HepG2 (cell line): ENCODE results near the gene REEP3. TPM values are rescaled to one million over a fixed set of nuclear protein-coding genes. Genes with fewer than 3 reads are reported as not detected.

Experiments used
- ATAC-seq: fragments of 200-7000 bp; cut with Tn5 transposase; 3 replicates; pipeline ENCODE4 v1.9.1; 2020; ENCODE audit warnings: mild to moderate bottlenecking, moderate library complexity
- BruUV-seq: library from RNA; stranded (reverse); fragments of 400-500 nt; replicated peaks from 2 replicates; lab custom pipeline; 2021; lab: Mats Ljungman, UMichigan
- CTCF ChIA-PET: fragments of 300-600 bp; formaldehyde crosslinking; extraction: SDS; loops from one replicate; lab custom pipeline; 2021; ENCODE audit warnings: low total read pairs, inconsistent platforms, low intra/inter-chr PET ratio; lab: Yijun Ruan, JAX
- POLR2A ChIA-PET: fragments of 350-600 bp; sonication (Branson Sonifier 250); formaldehyde crosslinking; loops from one replicate; lab custom pipeline; 2020; ENCODE audit warnings: antibody characterized with exemption, inconsistent platforms; lab: Yijun Ruan, JAX
- DNase-seq: peaks from one replicate; pipeline ENCODE4 v3.0.0-alpha.2; 2015; ENCODE audit warnings: low spot score
- FAIRE-seq: peaks from 3 replicates; lab custom pipeline; 2011; peaks lifted over from hg19 to GRCh38; lab: Jason Lieb, UNC
- H2AFZ ChIP-seq: one replicate; pipeline ENCODE4 v1.6.1; 2011; ENCODE audit warnings: low read length, inconsistent platforms
- H3K27ac ChIP-seq: fragments of 300-600 bp; 3 replicates; pipeline ENCODE4 v1.8.0; 2011; ENCODE audit warnings: mixed run types, mild to moderate bottlenecking, mixed read lengths, low read length, inconsistent platforms; ENCODE audit not compliant: insufficient read depth; ENCODE audit errors: extremely low read length
- H3K27me3 ChIP-seq, 2 experiments: fragments of 200-600 bp in 1 of 2; 2 replicates in 1 of 2; 3 replicates in 1 of 2; pipeline versions ENCODE4 v1.6.0 to v1.8.0; 2011; ENCODE audit warnings: low read length in 2 of 2, mild to moderate bottlenecking in 2 of 2, moderate library complexity in 2 of 2, inconsistent platforms in 1 of 2; ENCODE audit not compliant: insufficient read depth in 2 of 2, control insufficient read depth in 1 of 2
- H3K36me3 ChIP-seq, 2 experiments: fragments of 200-600 bp in 1 of 2; replicated peaks in 1 of 2; 2 replicates in 1 of 2; 3 replicates in 1 of 2; pipeline versions ENCODE4 v1.5.1 to v1.8.0; 2011; ENCODE audit warnings: low read length in 2 of 2, inconsistent platforms in 1 of 2; ENCODE audit not compliant: insufficient read depth in 2 of 2, control insufficient read depth in 1 of 2
- H3K4me1 ChIP-seq: 2 replicates; pipeline ENCODE4 v1.5.1; 2012; ENCODE audit warnings: low read length, inconsistent platforms; ENCODE audit not compliant: insufficient read depth
- H3K4me2 ChIP-seq: 2 replicates; pipeline ENCODE4 v1.6.0; 2011; ENCODE audit warnings: low read depth, low read length, inconsistent platforms
- H3K4me3 ChIP-seq, 3 experiments: fragments of 200-600 bp in 1 of 3; sonication (generic), shearing (Covaris generic) in 1 of 3; replicated peaks in 1 of 3; 2 replicates each; pipeline ENCODE4 v1.5.1; 2011 to 2016; ENCODE audit warnings: low read length in 3 of 3, inconsistent platforms in 2 of 3, low read depth in 2 of 3, mild to moderate bottlenecking in 2 of 3, control low read depth in 1 of 3, mixed read lengths in 1 of 3; ENCODE audit not compliant: insufficient read depth in 1 of 3
- H3K79me2 ChIP-seq: one replicate; pipeline ENCODE4 v1.6.1; 2011; ENCODE audit warnings: low read length, inconsistent platforms; ENCODE audit not compliant: insufficient read depth
- H3K9ac ChIP-seq: 2 replicates; pipeline ENCODE4 v1.6.0; 2011; ENCODE audit warnings: mild to moderate bottlenecking, low read depth, low read length, inconsistent platforms; ENCODE audit not compliant: insufficient read depth
- H3K9me3 ChIP-seq: 2 replicates; pipeline ENCODE4 v1.5.1; 2012; ENCODE audit warnings: mild to moderate bottlenecking, low read length
- H4K20me1 ChIP-seq: 2 replicates; pipeline ENCODE4 v1.6.0; 2011; ENCODE audit warnings: inconsistent platforms, mild to moderate bottlenecking, low read length, moderate library complexity; ENCODE audit not compliant: insufficient read depth
- NFATC3 ChIP-seq: sonication (generic); formaldehyde crosslinking; IDR thresholded peaks from 2 replicates; pipeline ENCODE4 v1.5.1; 2020; ENCODE audit warnings: mild to moderate bottlenecking, missing genetic modification reagents
- RBAK ChIP-seq: sonication (generic); formaldehyde crosslinking; IDR thresholded peaks from 2 replicates; pipeline ENCODE4 v1.5.1; 2020; ENCODE audit warnings: mild to moderate bottlenecking, missing genetic modification reagents
- STAT5B ChIP-seq: sonication (generic); formaldehyde crosslinking; IDR thresholded peaks from 2 replicates; pipeline ENCODE4 v1.4.0; 2020; ENCODE audit warnings: missing genetic modification reagents
- ZFP91 ChIP-seq: sonication (generic); formaldehyde crosslinking; IDR thresholded peaks from 2 replicates; pipeline ENCODE4 v1.9.0; 2022; ENCODE audit warnings: missing genetic modification reagents, mild to moderate bottlenecking, borderline replicate concordance
- ZNF839 ChIP-seq: sonication (generic); formaldehyde crosslinking; IDR thresholded peaks from 2 replicates; pipeline ENCODE4 v1.4.0; 2020; ENCODE audit warnings: missing genetic modification reagents, mild to moderate bottlenecking, borderline replicate concordance
- WGBS: methylation state at CpG from one replicate; pipeline ENCODE4 v1.1.6; 2017; ENCODE audit warnings: low lambda C conversion rate; 5-methylcytosine and 5-hydroxymethylcytosine counted together
- in situ Hi-C: cut with HindIII; loops from 2 replicates; pipeline ENCODE4 v1.10.0; 2017; ENCODE audit warnings: low pct_unique_long_range_greater_than_20kb; ENCODE audit not compliant: extremely low pct_ligation_motif_present
- intact Hi-C: fragments of 100-400 bp; cut with micrococcal nuclease; formaldehyde crosslinking; loops from one replicate; pipeline ENCODE4 v1.10.0; 2022; ENCODE audit not compliant: unreplicated experiment
- polyA plus RNA-seq, 8 experiments: library from polyadenylated mRNA; depleted of rRNA in 3 of 8; stranded (reverse) in 7 of 8; unstranded in 1 of 8; fragments of >200 nt; fragmentation: Illumina TruSeq in 4 of 8; extraction: Trizol in 4 of 8; gene quantifications; 2 replicates each; pipeline versions ENCODE4 v1.2.1 to v1.2.3, GENCODE V29; 2011 to 2016; ENCODE audit warnings: low read depth in 4 of 8, missing spikeins in 1 of 8, mixed read lengths in 1 of 8; ENCODE audit not compliant: insufficient read depth in 1 of 8
- total RNA-seq, 5 experiments: library from RNA; depleted of rRNA; stranded (reverse); fragments of >200 nt; fragmentation: Illumina TruSeq; extraction: Trizol; gene quantifications; 2 replicates each; pipeline ENCODE4 v1.2.3, GENCODE V29; 2016; ENCODE audit warnings: low read depth in 1 of 5
- TF ChIP-seq, protein P1 (sequence below): sonication (generic); formaldehyde crosslinking; IDR thresholded peaks from 2 replicates; pipeline ENCODE4 v1.4.0; 2020; ENCODE audit warnings: missing genetic modification reagents
- TF ChIP-seq, protein P2 (sequence below): sonication (generic); formaldehyde crosslinking; IDR thresholded peaks from 2 replicates; pipeline ENCODE4 v1.9.0; 2021; ENCODE audit warnings: mild to moderate bottlenecking, missing genetic modification reagents
- TF ChIP-seq, protein P3 (sequence below): sonication (generic); formaldehyde crosslinking; conservative IDR thresholded peaks from 2 replicates; pipeline ENCODE4 v1.4.0; 2020; ENCODE audit warnings: mild to moderate bottlenecking, missing genetic modification reagents, moderate library complexity

Gene REEP3
- total and polyA plus RNA-seq, 2 of the 13 experiments (the other 11 are each of a cell fraction or from before 2014, with no cell fraction given), result 7.1 to 31.4 TPM

- H3K79me2 ChIP-seq, result peaks cover 88% of the 10 kb centered on the region
- in situ Hi-C loops, result no loop called here
- peaks cover 15% of the 10 kb centered on the region for H4K20me1 ChIP-seq
- no peak for FAIRE-seq
- WGBS, result 86% methylated on average over 3 of the region's 3 CpGs
- no peak overlapping the region for H3K4me3 ChIP-seq
- peaks cover 39% of the 10 kb centered on the region for H3K4me1 ChIP-seq
- no peak; the same call in 2 of the 3 replicates for ATAC-seq
- peak overlapping the region; percentile 0 for H3K27ac ChIP-seq
- BruUV-seq, result no TSS peak
- H3K4me2 ChIP-seq, result no peak overlapping the region
- no peak for DNase-seq
- intact Hi-C loops, result no loop called here
- no peaks in the 10 kb centered on the region for H3K36me3 ChIP-seq
- H2AFZ ChIP-seq, result no peak overlapping the region
- CTCF ChIA-PET, result no interaction called here
- H3K9ac ChIP-seq, result no peak overlapping the region
- H3K27me3 ChIP-seq, result no peaks in the 10 kb centered on the region
- H3K9me3 ChIP-seq, result no peaks in the 10 kb centered on the region
- POLR2A ChIA-PET, result no interaction called here
- TF ChIP-seq, protein P1, sequence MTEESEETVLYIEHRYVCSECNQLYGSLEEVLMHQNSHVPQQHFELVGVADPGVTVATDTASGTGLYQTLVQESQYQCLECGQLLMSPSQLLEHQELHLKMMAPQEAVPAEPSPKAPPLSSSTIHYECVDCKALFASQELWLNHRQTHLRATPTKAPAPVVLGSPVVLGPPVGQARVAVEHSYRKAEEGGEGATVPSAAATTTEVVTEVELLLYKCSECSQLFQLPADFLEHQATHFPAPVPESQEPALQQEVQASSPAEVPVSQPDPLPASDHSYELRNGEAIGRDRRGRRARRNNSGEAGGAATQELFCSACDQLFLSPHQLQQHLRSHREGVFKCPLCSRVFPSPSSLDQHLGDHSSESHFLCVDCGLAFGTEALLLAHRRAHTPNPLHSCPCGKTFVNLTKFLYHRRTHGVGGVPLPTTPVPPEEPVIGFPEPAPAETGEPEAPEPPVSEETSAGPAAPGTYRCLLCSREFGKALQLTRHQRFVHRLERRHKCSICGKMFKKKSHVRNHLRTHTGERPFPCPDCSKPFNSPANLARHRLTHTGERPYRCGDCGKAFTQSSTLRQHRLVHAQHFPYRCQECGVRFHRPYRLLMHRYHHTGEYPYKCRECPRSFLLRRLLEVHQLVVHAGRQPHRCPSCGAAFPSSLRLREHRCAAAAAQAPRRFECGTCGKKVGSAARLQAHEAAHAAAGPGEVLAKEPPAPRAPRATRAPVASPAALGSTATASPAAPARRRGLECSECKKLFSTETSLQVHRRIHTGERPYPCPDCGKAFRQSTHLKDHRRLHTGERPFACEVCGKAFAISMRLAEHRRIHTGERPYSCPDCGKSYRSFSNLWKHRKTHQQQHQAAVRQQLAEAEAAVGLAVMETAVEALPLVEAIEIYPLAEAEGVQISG, result no peak
- no peak for TF ChIP-seq RBAK
- TF ChIP-seq NFATC3, result no peak
- no peak for TF ChIP-seq STAT5B
- TF ChIP-seq, protein P2, sequence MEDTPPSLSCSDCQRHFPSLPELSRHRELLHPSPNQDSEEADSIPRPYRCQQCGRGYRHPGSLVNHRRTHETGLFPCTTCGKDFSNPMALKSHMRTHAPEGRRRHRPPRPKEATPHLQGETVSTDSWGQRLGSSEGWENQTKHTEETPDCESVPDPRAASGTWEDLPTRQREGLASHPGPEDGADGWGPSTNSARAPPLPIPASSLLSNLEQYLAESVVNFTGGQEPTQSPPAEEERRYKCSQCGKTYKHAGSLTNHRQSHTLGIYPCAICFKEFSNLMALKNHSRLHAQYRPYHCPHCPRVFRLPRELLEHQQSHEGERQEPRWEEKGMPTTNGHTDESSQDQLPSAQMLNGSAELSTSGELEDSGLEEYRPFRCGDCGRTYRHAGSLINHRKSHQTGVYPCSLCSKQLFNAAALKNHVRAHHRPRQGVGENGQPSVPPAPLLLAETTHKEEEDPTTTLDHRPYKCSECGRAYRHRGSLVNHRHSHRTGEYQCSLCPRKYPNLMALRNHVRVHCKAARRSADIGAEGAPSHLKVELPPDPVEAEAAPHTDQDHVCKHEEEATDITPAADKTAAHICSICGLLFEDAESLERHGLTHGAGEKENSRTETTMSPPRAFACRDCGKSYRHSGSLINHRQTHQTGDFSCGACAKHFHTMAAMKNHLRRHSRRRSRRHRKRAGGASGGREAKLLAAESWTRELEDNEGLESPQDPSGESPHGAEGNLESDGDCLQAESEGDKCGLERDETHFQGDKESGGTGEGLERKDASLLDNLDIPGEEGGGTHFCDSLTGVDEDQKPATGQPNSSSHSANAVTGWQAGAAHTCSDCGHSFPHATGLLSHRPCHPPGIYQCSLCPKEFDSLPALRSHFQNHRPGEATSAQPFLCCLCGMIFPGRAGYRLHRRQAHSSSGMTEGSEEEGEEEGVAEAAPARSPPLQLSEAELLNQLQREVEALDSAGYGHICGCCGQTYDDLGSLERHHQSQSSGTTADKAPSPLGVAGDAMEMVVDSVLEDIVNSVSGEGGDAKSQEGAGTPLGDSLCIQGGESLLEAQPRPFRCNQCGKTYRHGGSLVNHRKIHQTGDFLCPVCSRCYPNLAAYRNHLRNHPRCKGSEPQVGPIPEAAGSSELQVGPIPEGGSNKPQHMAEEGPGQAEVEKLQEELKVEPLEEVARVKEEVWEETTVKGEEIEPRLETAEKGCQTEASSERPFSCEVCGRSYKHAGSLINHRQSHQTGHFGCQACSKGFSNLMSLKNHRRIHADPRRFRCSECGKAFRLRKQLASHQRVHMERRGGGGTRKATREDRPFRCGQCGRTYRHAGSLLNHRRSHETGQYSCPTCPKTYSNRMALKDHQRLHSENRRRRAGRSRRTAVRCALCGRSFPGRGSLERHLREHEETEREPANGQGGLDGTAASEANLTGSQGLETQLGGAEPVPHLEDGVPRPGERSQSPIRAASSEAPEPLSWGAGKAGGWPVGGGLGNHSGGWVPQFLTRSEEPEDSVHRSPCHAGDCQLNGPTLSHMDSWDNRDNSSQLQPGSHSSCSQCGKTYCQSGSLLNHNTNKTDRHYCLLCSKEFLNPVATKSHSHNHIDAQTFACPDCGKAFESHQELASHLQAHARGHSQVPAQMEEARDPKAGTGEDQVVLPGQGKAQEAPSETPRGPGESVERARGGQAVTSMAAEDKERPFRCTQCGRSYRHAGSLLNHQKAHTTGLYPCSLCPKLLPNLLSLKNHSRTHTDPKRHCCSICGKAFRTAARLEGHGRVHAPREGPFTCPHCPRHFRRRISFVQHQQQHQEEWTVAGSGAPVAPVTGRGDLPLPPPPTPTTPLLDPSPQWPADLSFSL (CRISPR knock-in tag), result no peak
- TF ChIP-seq ZNF839 (CRISPR knock-in tag), result no peak
- TF ChIP-seq, protein P3, sequence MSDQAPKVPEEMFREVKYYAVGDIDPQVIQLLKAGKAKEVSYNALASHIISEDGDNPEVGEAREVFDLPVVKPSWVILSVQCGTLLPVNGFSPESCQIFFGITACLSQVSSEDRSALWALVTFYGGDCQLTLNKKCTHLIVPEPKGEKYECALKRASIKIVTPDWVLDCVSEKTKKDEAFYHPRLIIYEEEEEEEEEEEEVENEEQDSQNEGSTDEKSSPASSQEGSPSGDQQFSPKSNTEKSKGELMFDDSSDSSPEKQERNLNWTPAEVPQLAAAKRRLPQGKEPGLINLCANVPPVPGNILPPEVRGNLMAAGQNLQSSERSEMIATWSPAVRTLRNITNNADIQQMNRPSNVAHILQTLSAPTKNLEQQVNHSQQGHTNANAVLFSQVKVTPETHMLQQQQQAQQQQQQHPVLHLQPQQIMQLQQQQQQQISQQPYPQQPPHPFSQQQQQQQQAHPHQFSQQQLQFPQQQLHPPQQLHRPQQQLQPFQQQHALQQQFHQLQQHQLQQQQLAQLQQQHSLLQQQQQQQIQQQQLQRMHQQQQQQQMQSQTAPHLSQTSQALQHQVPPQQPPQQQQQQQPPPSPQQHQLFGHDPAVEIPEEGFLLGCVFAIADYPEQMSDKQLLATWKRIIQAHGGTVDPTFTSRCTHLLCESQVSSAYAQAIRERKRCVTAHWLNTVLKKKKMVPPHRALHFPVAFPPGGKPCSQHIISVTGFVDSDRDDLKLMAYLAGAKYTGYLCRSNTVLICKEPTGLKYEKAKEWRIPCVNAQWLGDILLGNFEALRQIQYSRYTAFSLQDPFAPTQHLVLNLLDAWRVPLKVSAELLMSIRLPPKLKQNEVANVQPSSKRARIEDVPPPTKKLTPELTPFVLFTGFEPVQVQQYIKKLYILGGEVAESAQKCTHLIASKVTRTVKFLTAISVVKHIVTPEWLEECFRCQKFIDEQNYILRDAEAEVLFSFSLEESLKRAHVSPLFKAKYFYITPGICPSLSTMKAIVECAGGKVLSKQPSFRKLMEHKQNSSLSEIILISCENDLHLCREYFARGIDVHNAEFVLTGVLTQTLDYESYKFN (CRISPR knock-in tag), result no peak
- TF ChIP-seq ZFP91, result no peak
These were observed 16.9 kb upstream of the REEP3 start for GRCh38 chr10:63504145-63504881.
